HG02970 (cell line): ENCODE results near the gene ICAM4.
"Not testable (repeated sequence)": the region's sequence is repeated elsewhere in the genome, so short reads cannot be mapped to it uniquely, and the experiment has no call there.

ENCODE experiments used
- ATAC-seq: cut with Tn5 transposase; IDR thresholded peaks from one replicate; pipeline ENCODE4 v1.9.1; 2021; ENCODE audit warnings: mild to moderate bottlenecking, moderate library complexity, moderate number of reproducible peaks; ENCODE audit not compliant: unreplicated experiment, low FRiP score

Gene ICAM4

GRCh38 chr19:10268071-10268470 lies 18.7 kb upstream of the ICAM4 start:
- no peak for ATAC-seq

GRCh38 chr19:10269333-10270179 lies 17.2 kb upstream of the ICAM4 start:
- ATAC-seq, result no peak

- ATAC-seq, result peak; percentile 25
Measured at GRCh38 chr19:10270180-10270615, 16.6 kb upstream of the ICAM4 start.

GRCh38 chr19:10270616-10271394 lies 15.9 kb upstream of the ICAM4 start, which contains the start of gene ICAM1:
Gene ICAM1 (plus strand): TSS chr19:10271120. CDS start chr19:10271160, 40 bp downstream.
- peak; percentile 47 for ATAC-seq

DNA sequence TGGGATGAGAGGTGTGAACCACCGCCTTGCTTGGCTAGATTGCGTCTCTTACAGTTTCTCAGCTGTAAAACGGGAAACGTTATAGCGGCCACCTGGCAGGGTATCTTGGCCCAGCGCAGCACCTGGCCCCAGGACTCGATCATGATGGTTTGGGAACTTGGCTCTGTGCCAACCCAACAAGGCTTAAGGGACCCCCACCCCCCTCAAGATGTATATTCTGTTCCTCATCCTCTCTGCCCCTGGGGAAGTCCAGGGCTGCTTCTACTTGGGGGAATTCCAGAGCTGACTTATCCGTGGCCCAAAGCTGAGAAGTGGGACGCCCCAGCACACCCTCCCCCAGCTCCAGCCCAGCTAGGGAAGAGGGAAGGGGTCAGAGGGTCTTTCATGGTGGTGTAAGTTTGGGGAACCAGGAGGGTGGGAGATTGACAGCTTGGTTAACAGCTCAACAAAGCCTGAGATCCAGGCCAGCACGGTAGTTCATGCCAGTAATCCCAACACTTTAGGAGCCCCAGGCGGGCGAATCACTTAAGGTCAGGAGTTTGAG lies 15.1 kb upstream of the ICAM4 start:
- ATAC-seq, result peak; percentile 22

DNA sequence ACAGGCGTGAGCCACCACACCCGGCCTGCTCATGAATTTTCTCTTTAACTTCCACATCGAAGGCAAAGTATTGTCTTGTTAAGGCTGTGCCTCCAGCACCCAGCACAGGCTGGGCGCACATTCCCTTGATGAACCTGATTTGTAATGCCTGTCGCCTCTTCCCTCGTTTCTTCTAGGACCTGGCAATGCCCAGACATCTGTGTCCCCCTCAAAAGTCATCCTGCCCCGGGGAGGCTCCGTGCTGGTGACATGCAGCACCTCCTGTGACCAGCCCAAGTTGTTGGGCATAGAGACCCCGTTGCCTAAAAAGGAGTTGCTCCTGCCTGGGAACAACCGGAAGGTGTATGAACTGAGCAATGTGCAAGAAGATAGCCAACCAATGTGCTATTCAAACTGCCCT lies 12.2 kb upstream of the ICAM4 start:
- no peak for ATAC-seq

- ATAC-seq, result no peak
Measured at GRCh38 chr19:10277795-10278589, 8.8 kb upstream of the ICAM4 start.

- no peak for ATAC-seq
Measured at GRCh38 chr19:10278935-10279334, 7.8 kb upstream of the ICAM4 start.

DNA sequence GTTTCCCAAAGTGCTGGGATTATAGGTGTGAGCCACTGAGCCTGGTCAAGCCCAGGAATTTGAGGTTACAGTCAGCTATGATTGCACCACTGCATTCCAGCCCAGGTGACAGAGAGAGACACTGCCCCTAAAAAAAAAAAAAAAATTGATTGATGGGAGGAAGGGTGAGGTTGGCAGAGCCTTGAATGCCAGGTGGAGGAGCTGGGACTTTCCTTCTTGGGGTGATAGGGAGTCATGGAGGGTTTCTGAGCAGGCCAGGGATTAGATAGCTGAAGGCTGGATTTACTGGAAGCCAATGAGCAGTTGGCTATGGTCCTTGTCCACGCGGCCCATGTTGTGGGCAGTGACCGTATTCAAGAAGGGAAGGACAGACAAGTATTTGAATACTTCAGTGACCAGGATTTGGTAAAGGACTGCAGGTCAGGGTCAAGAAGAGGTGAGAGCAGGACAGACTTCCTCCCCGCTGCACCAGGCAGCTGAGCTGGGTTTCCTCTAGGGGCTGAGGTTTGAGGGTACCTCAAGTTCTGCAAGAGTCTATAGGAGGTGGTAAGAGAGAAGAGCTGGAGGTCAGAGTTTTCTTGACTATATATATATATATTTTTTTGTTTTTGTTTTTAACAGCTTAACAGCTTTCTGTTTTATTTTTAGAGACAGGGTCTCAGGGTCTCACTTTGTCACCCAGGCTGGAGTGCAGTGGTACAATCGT lies 6.9 kb upstream of the ICAM4 start:
- ATAC-seq, result no peak

DNA sequence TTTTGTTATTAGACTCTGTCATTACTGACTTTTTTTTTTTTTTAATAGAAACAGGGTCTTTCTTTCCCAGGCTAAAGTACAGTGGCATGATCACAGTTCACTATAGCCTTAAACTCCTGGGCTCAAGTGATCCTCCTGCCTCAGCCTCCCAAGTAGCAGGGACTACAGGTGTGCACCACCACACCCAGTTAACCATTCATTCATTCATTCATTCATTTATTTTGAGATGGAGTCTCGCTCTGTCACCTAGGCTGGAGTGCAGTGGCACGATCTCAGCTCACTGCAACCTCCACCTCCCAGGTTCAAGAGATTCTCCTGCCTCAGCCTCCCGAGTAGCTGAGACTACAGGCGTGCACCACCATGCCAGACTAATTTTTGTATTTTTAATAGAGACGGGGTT lies 4.7 kb upstream of the ICAM4 start:
- not testable (repeated sequence) for ATAC-seq

- no peak for ATAC-seq
Measured at GRCh38 chr19:10283301-10284064, 3.3 kb upstream of the ICAM4 start.

DNA sequence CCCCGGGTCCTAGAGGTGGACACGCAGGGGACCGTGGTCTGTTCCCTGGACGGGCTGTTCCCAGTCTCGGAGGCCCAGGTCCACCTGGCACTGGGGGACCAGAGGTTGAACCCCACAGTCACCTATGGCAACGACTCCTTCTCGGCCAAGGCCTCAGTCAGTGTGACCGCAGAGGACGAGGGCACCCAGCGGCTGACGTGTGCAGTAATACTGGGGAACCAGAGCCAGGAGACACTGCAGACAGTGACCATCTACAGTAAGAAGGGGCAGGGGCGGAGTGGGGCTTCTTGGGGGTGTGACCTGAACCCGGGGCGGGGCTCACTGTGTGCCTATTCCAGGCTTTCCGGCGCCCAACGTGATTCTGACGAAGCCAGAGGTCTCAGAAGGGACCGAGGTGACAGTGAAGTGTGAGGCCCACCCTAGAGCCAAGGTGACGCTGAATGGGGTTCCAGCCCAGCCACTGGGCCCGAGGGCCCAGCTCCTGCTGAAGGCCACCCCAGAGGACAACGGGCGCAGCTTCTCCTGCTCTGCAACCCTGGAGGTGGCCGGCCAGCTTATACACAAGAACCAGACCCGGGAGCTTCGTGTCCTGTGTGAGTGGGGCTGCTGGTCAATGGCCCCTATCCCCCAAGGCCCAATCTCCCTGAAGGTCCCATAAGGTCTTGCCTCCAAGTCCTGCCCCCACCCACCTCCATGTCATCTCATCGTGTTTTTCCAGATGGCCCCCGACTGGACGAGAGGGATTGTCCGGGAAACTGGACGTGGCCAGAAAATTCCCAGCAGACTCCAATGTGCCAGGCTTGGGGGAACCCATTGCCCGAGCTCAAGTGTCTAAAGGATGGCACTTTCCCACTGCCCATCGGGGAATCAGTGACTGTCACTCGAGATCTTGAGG lies 2.4 kb upstream of the ICAM4 start:
- ATAC-seq, result no peak

GRCh38 chr19:10284960-10285278 lies 1.8 kb upstream of the ICAM4 start:
- no peak for ATAC-seq

DNA sequence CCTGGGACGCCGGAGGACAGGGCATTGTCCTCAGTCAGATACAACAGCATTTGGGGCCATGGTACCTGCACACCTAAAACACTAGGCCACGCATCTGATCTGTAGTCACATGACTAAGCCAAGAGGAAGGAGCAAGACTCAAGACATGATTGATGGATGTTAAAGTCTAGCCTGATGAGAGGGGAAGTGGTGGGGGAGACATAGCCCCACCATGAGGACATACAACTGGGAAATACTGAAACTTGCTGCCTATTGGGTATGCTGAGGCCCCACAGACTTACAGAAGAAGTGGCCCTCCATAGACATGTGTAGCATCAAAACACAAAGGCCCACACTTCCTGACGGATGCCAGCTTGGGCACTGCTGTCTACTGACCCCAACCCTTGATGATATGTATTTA lies 1.4 kb upstream of the ICAM4 start:
- ATAC-seq, result no peak

GRCh38 chr19:10288662-10289166 lies 2.0 kb downstream of the ICAM4 start:
- no peak for ATAC-seq

GRCh38 chr19:10289167-10289835 lies 2.5 kb downstream of the ICAM4 start:
- no peak for ATAC-seq

DNA sequence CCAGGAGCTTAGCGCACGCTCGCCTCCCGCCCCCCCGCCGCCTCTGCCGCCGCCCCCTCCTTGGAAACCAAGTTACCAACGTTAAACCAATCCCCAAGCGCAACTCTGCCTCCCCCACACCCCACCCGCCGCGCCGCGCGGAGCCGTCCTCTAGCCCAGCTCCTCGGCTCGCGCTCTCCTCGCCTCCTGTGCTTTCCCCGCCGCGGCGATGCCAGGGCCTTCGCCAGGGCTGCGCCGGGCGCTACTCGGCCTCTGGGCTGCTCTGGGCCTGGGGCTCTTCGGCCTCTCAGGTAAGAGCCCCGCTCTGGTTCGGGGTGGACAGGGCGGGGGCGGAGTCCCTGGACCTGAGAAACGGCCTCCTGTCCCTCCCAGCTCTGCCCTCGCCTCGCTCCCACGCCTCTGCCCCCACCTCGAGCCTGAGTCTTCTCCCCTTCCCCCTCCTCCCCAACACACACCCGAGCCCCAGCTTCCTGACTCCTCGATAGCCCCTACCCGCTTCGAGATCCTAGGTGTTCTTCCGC lies 3.1 kb downstream of the ICAM4 start, which contains the start of gene ICAM5:
Gene ICAM5, plus strand, starts transcription at position 117 of the 521 bp plus-strand sequence. Its CDS starts 92 bp downstream, at position 209.
- no peak for ATAC-seq
